K562 treated with DMSO at 1 percent for 48 hours (cell line): ENCODE results near the gene NDUFS4. TPM values are rescaled to one million over a fixed set of nuclear protein-coding genes. Genes with fewer than 3 reads are reported as not detected.

Experiments used
- total RNA-seq: library from RNA; unstranded; fragments of 300-600 nt; gene quantifications from 2 replicates; pipeline ENCODE4 v1.2.3, GENCODE V29; 2022; ENCODE audit warnings: low replicate concordance; ENCODE audit errors: extremely low read depth

The NDUFS4 gene
- total RNA-seq: not detected in 2 replicates

DNA sequence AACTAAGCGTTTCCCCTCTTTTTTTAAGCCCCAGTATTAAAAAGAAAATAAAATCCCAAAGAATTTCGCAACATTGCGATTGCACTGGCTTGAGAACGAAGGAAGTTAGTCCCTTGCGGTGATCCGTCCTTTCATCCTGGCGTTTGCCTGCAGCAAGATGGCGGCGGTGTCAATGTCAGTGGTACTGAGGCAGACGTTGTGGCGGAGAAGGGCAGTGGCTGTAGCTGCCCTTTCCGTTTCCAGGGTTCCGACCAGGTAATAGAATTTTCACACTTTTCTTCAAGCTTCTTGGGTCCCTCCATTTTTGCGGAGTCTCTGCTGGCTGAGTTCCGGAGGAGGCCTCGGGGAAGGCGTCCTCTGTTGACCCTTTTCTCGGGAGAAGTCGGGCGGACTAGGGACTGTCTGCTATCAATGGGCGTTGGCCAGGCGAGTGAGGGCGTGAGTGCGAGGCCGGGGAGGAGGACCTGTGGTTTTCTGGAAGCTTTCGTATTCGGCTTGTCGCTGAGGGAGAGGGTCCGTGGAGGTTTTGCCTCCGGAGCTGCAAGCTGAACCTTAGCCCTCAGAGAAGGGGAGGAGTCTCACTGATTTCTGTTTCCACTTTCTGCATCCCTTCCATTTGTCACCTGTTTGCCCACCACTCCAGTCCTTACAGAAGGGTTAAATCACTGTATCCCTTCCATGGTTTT lies at the start of gene NDUFS4:
NDUFS4 (plus strand) TSS at position 134 of the 686 bp plus-strand sequence; CDS start at position 158, 24 bp downstream.

Other genes starting within 250 kb of the NDUFS4 start
- gene FST, start 80.0 kb upstream of the NDUFS4 start, total RNA-seq: not detected in 2 replicates